PFSK-1 (cell line): ENCODE results near the gene PRDX4.

Experiments
- FOXP2 ChIP-seq: optimal IDR thresholded peaks from 2 replicates; pipeline ENCODE3; 2011; ENCODE audit warnings: borderline replicate concordance, control low read depth, inconsistent platforms; ENCODE audit not compliant: insufficient read depth; ENCODE audit errors: extremely low read length, extremely low read depth
- POLR2AphosphoS5 ChIP-seq: IDR thresholded peaks from 2 replicates; pipeline ENCODE4 v1.6.1; 2012; ENCODE audit warnings: low read depth, mild to moderate bottlenecking, control low read depth, low read length, moderate library complexity
- SIN3A ChIP-seq: IDR thresholded peaks from 2 replicates; pipeline ENCODE4 v1.6.1; 2012; ENCODE audit warnings: mild to moderate bottlenecking, low read length, moderate library complexity, borderline replicate concordance; ENCODE audit not compliant: insufficient read depth
- TAF1 ChIP-seq: IDR thresholded peaks from 2 replicates; pipeline ENCODE4 v1.6.1; 2012; ENCODE audit warnings: low read length, control low read depth, borderline replicate concordance; ENCODE audit not compliant: insufficient read depth
- TF ChIP-seq, protein P1 (sequence below), 2 experiments: IDR thresholded peaks; 2 replicates each; pipeline versions ENCODE4 v1.6.1 to v1.8.0; 2011 to 2012; ENCODE audit warnings: low read depth in 2 of 2, low read length in 2 of 2, control low read depth in 1 of 2, inconsistent platforms in 1 of 2, mild to moderate bottlenecking in 1 of 2, moderate library complexity in 1 of 2; ENCODE audit not compliant: insufficient read depth in 1 of 2

GRCh38 chrX:23705235-23705634 lies 37.9 kb downstream of the PRDX4 start:
- TF ChIP-seq POLR2AphosphoS5 (no peak), SIN3A (no peak), FOXP2 (no peak), TAF1 (no peak)
- TF ChIP-seq, protein P1, sequence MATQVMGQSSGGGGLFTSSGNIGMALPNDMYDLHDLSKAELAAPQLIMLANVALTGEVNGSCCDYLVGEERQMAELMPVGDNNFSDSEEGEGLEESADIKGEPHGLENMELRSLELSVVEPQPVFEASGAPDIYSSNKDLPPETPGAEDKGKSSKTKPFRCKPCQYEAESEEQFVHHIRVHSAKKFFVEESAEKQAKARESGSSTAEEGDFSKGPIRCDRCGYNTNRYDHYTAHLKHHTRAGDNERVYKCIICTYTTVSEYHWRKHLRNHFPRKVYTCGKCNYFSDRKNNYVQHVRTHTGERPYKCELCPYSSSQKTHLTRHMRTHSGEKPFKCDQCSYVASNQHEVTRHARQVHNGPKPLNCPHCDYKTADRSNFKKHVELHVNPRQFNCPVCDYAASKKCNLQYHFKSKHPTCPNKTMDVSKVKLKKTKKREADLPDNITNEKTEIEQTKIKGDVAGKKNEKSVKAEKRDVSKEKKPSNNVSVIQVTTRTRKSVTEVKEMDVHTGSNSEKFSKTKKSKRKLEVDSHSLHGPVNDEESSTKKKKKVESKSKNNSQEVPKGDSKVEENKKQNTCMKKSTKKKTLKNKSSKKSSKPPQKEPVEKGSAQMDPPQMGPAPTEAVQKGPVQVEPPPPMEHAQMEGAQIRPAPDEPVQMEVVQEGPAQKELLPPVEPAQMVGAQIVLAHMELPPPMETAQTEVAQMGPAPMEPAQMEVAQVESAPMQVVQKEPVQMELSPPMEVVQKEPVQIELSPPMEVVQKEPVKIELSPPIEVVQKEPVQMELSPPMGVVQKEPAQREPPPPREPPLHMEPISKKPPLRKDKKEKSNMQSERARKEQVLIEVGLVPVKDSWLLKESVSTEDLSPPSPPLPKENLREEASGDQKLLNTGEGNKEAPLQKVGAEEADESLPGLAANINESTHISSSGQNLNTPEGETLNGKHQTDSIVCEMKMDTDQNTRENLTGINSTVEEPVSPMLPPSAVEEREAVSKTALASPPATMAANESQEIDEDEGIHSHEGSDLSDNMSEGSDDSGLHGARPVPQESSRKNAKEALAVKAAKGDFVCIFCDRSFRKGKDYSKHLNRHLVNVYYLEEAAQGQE (IDR thresholded peaks at IDR 0.05; ENCODE audit: insufficient read depth in 1 of 2, low read depth in 2 of 2, low read length in 2 of 2): no peak
